Effector memory CD4-positive, alpha-beta T cell (primary cell): Measurements from ENCODE around the gene POU2F3.
A peak's percentile ranks its signal among the peaks of the same experiment; 100 is the strongest.

ENCODE experiments used
- DNase-seq, 3 donors: peaks; one replicate each; pipeline ENCODE4 v3.0.0-alpha.2; 2020
- H3K27ac ChIP-seq: 2 replicates; pipeline ENCODE4 v1.7.0; 2013; ENCODE audit warnings: mild to moderate bottlenecking, low read length, moderate library complexity; ENCODE audit not compliant: insufficient read depth, poor library complexity, severe bottlenecking
- H3K27me3 ChIP-seq: replicated peaks from 2 replicates; pipeline ENCODE4 v1.7.0; 2013; ENCODE audit warnings: mild to moderate bottlenecking, low read length; ENCODE audit not compliant: insufficient read depth, control insufficient read depth, poor library complexity, severe bottlenecking
- H3K36me3 ChIP-seq: 2 replicates; pipeline ENCODE4 v1.7.0; 2013; ENCODE audit warnings: mild to moderate bottlenecking, low read length, moderate library complexity; ENCODE audit not compliant: control insufficient read depth, insufficient read depth
- H3K4me1 ChIP-seq: 2 replicates; pipeline ENCODE4 v1.7.0; 2013; ENCODE audit warnings: low read length, mild to moderate bottlenecking; ENCODE audit not compliant: control insufficient read depth, insufficient read depth, poor library complexity, severe bottlenecking
- H3K4me3 ChIP-seq: 2 replicates; pipeline ENCODE4 v1.7.0; 2013; ENCODE audit warnings: low read length, low read depth, mild to moderate bottlenecking; ENCODE audit not compliant: insufficient read depth, poor library complexity, severe bottlenecking
- H3K9me3 ChIP-seq: 2 replicates; pipeline ENCODE4 v1.7.0; 2013; ENCODE audit warnings: mild to moderate bottlenecking, low read length, moderate library complexity; ENCODE audit not compliant: control insufficient read depth

POU2F3 gene

DNA sequence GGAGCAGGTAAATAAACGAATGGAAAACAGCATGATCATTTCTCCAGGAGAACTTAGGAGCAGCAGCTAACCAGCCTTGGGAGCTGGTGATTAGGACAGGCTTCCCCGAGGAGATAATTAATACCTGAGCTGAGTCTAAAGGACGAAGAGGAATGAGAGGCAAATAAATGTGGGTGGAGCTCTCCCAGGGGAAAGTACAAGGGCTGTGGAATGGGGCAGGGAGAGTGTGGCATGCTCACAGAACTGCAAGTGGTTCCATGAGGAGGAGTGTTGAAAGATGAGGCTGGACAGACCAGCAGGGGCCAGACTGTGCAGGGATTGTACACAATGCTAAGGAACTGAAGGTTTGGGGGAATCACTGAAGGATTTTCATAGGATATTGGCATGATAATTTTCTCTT, 70.9 kb downstream of the POU2F3 start:
- no peak overlapping the region for H3K27ac ChIP-seq
- no peak for DNase-seq

DNA sequence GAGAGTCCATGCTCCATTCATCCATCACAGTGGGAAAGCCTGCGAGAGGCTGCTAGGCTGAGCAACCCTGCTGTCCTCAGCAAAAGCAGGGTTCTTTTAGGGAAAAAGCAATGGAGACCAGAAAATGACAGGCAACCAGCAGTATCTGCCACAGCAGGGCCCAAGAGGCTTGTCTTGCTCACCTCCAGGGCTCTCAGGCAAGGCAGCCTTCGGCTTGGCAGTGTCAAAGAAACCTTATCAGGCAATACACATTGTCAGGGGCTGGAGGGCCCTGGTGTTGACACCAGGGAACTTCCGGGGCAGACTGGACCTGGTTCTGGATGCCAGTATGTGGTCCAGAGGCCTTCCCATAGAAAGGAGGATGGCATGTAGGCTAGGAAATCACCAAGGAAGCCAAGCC, 74.9 kb downstream of the POU2F3 start:
- H3K27ac ChIP-seq, result no peak overlapping the region
- no peaks in the 10 kb centered on the region for H3K4me1 ChIP-seq
- H3K9me3 ChIP-seq, result no peaks in the 10 kb centered on the region
- H3K36me3 ChIP-seq, result no peaks in the 10 kb centered on the region
- no peak for DNase-seq
- H3K27me3 ChIP-seq, result no peaks in the 10 kb centered on the region
- H3K4me3 ChIP-seq, result no peak overlapping the region

More for the DNA sequence above, 70.9 kb downstream of the POU2F3 start:
- Histone ChIP-seq H3K4me3 (no peak overlapping the region), H3K36me3 (no peaks in the 10 kb centered on the region), H3K9me3 (no peaks in the 10 kb centered on the region), H3K27me3 (no peaks in the 10 kb centered on the region), H3K4me1 (no peaks in the 10 kb centered on the region)

DNA sequence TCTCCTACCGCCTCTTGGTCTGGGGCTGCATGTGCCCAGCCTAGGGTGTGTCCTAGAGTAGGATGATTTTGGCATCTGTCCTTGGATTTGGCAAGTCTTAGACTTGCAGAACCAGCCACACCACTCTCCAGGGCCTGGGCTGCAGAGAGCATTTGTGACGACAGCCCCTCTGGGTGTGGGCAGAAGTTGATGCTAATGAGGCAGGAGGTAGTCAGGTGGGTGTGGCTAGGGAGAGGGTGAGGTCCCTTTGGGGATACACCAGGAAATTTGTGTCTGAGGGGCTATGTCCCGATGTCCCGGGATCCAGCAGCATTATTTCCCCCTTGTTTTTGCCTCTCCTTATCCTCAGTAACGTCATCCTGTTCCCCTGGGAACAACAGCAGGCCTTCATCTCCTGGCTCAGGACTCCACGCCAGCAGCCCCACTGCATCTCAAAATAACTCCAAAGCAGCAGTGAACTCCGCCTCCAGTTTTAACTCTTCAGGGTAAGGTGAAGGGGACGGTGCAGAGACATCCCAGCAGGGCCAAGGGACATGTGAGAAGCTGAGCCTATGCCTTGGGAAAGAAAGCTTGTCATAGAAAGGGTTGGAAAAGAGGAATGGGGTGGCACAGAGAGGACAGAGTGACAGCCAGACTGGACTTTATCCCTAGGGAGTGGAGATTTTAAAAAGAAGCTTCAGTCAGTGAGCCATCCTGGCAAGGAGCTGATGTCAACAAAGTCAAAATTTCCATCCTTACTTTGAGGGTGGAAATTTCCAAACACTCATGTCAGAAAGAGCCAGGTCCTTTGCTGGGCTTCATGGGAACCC, 77.1 kb downstream of the POU2F3 start:
- no peak for DNase-seq
- H3K4me3 ChIP-seq, result no peak overlapping the region
- H3K4me1 ChIP-seq, result no peaks in the 10 kb centered on the region
- no peaks in the 10 kb centered on the region for H3K36me3 ChIP-seq
- no peaks in the 10 kb centered on the region for H3K9me3 ChIP-seq
- no peak overlapping the region for H3K27ac ChIP-seq
- H3K27me3 ChIP-seq, result no peaks in the 10 kb centered on the region

DNA sequence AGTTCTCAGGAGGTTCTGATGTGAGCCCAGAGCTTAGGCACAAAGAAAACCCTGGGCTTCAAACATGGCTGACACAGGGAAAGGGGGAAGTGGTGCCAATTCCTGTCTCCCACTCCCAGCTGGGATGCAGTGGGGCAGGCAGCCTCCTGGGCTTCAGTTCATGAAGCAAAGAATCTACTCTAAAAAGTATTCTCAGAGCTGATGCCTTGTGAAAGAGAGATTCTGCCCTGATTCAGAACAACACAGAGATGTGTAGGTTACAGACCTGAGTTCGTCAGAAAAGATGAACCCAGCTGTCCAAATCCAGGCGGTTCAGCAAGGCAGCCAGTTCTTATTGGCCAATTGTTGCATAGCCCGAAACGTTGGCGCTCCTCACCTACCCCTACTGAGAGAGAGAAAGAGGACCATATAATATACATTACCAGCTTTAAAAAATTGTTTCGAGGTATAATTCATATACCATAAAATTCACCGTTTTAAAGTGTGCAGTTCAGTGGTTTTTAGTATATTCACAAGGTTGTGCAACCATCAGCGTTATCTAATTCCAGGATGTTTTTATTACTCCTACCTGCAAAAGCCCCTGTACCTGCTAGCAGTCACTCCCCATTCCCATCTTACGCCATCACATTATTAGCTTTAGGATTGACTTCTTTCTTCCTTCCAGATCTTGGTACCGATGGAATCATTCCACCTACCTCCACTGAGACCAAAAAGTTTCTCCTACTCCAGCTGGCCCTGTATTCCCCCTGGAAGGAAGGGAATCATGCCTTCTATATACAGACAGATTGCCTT, 77.9 kb downstream of the POU2F3 start:
- no peaks in the 10 kb centered on the region for H3K9me3 ChIP-seq
- no peak for DNase-seq
- no peak overlapping the region for H3K4me3 ChIP-seq
- no peaks in the 10 kb centered on the region for H3K36me3 ChIP-seq
- no peaks in the 10 kb centered on the region for H3K4me1 ChIP-seq
- no peaks in the 10 kb centered on the region for H3K27me3 ChIP-seq
- H3K27ac ChIP-seq, result no peak overlapping the region

DNA sequence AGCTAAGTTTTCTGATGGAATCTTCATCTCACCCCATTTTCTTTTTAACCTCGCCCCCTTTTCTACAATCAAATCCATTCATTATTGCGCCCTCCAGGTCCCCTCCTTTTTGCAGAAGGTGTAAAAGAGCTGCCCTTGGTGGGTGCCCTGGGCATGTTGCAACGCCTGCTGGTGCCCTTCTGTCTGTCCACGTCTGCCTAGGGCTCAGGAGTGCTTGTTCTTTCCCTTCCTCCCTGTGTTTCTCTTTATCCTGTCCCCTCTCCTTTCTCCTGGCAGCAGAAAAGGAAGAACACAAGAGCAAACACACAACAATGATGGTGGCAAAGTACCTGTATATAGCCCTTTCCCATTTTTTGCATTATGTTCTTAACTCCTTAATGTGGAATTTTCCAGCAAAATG, 79.0 kb downstream of the POU2F3 start:
- no peak overlapping the region for H3K27ac ChIP-seq
- no peaks in the 10 kb centered on the region for H3K9me3 ChIP-seq
- H3K27me3 ChIP-seq, result peaks cover under 1% of the 10 kb centered on the region
- no peak for DNase-seq
- H3K36me3 ChIP-seq, result no peaks in the 10 kb centered on the region
- no peak overlapping the region for H3K4me3 ChIP-seq
- H3K4me1 ChIP-seq, result no peaks in the 10 kb centered on the region

DNA sequence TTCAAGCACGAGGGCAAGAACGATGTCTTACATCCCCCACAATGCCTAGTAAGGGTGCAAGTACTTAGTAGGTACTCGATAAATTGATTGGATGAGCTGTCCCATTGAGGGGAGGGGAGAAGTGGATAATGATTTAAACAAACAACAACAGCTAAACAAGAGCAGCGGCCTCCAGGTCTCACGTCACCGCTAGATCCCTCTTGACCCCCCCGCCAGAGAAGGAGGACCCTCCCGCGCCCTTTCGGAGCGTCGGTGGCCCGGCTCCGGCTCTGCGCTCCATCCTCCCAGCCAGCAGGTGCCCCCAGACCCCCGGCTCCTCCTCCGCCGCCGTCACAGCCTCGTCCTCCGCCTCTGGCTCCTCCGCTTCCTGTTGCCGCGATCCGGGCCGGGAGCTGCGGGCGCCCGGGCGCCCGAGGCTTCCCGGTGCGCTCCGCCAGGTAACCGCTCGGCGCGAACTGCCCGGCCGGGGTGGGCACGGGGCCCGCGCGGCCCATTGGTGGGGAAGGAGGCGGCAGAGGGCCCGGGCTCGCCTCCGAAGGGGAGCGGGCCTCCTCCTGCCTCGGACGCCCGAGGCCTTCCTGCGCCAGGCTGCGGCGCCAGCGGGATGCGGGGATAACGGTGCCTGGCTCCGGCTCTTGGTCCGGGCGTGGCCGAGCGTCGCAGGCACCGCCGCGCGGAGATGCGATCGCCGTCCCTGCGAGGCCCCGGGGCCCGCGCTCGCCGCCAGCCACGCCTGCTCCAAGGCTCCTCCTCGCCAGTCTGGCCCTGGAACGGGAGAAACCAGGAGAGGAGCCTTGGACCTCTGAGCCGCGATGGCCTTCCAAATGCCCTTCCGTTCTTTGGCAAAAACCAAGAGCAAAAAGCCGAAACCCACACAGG, 85.2 kb downstream of the POU2F3 start, which contains the start of gene TLCD5:
TSS of gene TLCD5 (plus strand) at position 368 of the 879 bp plus-strand sequence. CDS start 2,143 bp downstream, outside the sequence.
- no peaks in the 10 kb centered on the region for H3K9me3 ChIP-seq
- peaks cover 15% of the 10 kb centered on the region for H3K27me3 ChIP-seq
- peak within 1 kb of the TSS; percentile 41 for H3K4me3 ChIP-seq
- peaks cover 13% of the 10 kb centered on the region for H3K4me1 ChIP-seq
- peak in 2 of 3 donors; percentile 10 to 26 for DNase-seq
- H3K36me3 ChIP-seq, result no peaks in the 10 kb centered on the region
- H3K27ac ChIP-seq, result no peak within 1 kb of the TSS

DNA sequence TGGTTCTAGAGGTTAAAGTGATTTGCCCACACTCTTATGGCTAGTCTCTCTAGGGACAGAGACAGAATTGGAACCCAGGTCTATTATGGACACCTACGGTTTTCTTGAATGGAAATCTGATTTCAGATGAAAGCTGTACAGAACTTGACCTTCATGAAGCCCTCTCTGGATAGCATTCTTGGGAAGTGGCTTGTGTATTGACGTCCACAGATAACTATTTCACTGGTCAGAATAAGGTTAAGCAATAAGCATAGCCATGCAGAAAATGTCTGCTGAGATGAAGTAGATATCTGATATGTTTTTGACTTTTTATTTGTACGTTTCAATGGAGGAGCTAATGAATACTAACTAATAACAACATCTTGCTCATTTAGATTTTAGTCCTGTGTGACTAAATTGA, 86.3 kb downstream of the POU2F3 start:
- no peak overlapping the region for H3K4me3 ChIP-seq
- no peak overlapping the region for H3K27ac ChIP-seq
- H3K36me3 ChIP-seq, result no peaks in the 10 kb centered on the region
- no peaks in the 10 kb centered on the region for H3K9me3 ChIP-seq
- H3K4me1 ChIP-seq, result peaks cover 13% of the 10 kb centered on the region
- peaks cover 15% of the 10 kb centered on the region for H3K27me3 ChIP-seq
- DNase-seq, result no peak

DNA sequence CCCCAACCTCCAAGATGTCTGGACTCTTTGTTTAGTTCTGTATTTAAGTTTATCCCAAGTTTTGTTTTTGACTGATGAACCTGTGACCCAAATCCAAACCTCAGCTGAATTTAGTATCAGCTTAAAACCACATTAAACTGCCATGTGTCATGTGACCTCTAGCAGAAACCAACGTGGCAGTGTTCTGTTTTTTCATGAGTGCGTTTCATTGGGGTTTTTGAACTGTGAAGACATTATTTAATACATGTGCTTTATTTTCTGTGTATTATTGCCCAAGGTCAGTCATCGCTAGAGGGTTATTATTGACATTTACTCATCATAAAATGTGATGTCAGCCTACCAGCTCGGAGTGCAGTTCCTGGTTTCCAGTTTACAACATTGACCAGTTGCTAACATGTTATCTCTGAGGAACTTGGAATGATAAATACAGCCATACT, 86.9 kb downstream of the POU2F3 start:
- Histone ChIP-seq H3K9me3 (no peaks in the 10 kb centered on the region), H3K36me3 (no peaks in the 10 kb centered on the region), H3K4me3 (no peak overlapping the region), H3K27ac (no peak overlapping the region), H3K4me1 (peaks cover 13% of the 10 kb centered on the region), H3K27me3 (peaks cover 15% of the 10 kb centered on the region)
- no peak for DNase-seq

DNA sequence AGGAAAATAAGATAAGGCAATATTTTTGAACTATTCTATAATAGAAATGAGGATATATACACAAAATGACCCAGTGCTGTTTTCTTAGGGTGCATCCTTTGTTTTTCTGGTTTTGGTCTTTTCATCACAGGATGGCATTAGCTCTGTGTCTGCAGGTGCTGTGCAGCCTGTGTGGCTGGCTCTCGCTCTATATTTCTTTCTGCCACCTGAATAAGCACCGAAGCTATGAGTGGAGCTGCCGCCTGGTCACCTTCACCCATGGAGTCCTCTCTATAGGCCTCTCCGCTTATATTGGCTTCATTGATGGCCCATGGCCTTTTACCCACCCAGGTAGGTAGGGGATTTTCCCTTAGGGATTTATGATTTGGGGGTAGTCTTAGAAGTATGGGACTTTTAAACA, 87.4 kb downstream of the POU2F3 start:
- no peak overlapping the region for H3K4me3 ChIP-seq
- no peaks in the 10 kb centered on the region for H3K36me3 ChIP-seq
- H3K27me3 ChIP-seq, result peaks cover 15% of the 10 kb centered on the region
- H3K27ac ChIP-seq, result no peak overlapping the region
- no peaks in the 10 kb centered on the region for H3K9me3 ChIP-seq
- peaks cover 13% of the 10 kb centered on the region for H3K4me1 ChIP-seq
- DNase-seq, result no peak
